Tibial nerve (tissue), 4 donors: ENCODE measurements around the gene PLA2G4A.

ENCODE experiments used
- CTCF ChIP-seq, 5 experiments: fragments of 200-600 bp in 3 of 5; fragments of 450-650 bp in 2 of 5; sonication (generic) in 3 of 5; IDR thresholded peaks; one replicate each; pipeline ENCODE4 v1.5.1; 2016 to 2019; ENCODE audit warnings: antibody characterized with exemption in 5 of 5, mild to moderate bottlenecking in 3 of 5, moderate library complexity in 2 of 5
- EP300 ChIP-seq, 2 donors: sonication (generic); formaldehyde crosslinking; IDR thresholded peaks; one replicate each; pipeline ENCODE4 v1.6.1; 2017; ENCODE audit warnings: antibody characterized with exemption in 2 of 2, mild to moderate bottlenecking in 1 of 2
- POLR2A ChIP-seq, 2 donors: fragments of 450-650 bp; IDR thresholded peaks; one replicate each; pipeline ENCODE4 v1.6.1; 2017; ENCODE audit warnings: antibody characterized with exemption in 2 of 2, mild to moderate bottlenecking in 2 of 2, moderate library complexity in 2 of 2

GRCh38 chr1:186838380-186839040, 9.8 kb downstream of the PLA2G4A start:
- no peak for TF ChIP-seq POLR2A (IDR thresholded peaks at IDR 0.05)
- TF ChIP-seq CTCF (IDR thresholded peaks at IDR 0.05): no peak
- no peak for TF ChIP-seq EP300 (IDR thresholded peaks at IDR 0.05)
